ENCODE measurements around the gene NPC1. TPM values are rescaled to one million over a fixed set of nuclear protein-coding genes. Genes with fewer than 3 reads are reported as not detected.

NPC1 gene
- total RNA-seq, 1 donor from 2014 or later, result 44.8 TPM

DNA sequence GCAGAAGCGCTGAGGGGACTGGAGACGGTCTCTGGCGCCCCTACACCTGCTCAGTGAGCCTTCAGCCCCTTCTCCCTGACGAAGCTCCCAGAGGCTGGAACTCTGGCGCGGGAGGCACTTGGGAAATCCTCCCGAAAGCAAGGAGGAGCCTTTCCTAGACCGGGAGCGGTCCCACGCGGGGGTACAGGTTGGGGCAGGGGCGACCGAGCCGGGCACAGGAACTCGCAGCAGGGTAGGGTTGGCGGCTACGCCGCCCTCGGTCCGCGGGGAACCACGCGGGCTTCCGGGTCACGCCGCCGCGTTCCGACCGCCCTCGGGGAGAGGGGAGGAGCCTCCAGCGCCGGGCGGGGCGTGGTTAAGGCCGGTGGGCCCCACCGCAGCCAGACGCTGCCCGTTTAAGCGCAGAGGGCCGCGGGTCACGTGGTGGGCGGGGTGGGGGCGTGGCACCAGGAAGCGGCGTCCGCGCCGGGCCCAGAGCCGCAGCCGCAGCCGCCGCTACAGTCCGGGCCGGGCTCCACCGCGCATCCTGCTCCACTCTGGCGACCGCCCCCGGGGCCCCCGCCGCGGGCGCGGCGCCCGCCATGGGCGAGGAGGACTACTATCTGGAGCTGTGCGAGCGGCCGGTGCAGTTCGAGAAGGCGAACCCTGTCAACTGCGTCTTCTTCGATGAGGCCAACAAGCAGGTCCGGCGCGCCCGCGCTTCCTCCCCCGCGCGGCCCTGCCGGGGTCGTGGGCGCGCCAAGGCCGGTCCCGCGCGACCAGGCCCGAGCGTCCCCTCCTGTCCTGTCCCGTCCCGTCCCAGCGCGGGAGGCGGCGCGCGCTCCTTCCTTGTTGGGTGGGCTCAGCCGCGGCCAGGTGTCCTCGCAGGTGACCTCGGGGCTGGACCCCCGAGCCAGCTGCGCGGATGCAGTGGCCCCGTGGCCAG, 83.0 kb downstream of the NPC1 start, which contains the start of gene RMC1:
TSS of gene RMC1 (plus strand) at position 474 of the 925 bp plus-strand sequence. CDS start at position 582, 108 bp downstream.
- peaks cover 12% of the 10 kb centered on the region for H3K4me1 Mint-ChIP-seq (ENCODE audit: low read depth, unreplicated experiment)
- peak within 1 kb of the TSS; percentile 98 for H3K4me3 Mint-ChIP-seq (ENCODE audit: unreplicated experiment)
- no peaks in the 10 kb centered on the region for H3K36me3 Mint-ChIP-seq (ENCODE audit: unreplicated experiment)
- TF ChIP-seq, protein P1, sequence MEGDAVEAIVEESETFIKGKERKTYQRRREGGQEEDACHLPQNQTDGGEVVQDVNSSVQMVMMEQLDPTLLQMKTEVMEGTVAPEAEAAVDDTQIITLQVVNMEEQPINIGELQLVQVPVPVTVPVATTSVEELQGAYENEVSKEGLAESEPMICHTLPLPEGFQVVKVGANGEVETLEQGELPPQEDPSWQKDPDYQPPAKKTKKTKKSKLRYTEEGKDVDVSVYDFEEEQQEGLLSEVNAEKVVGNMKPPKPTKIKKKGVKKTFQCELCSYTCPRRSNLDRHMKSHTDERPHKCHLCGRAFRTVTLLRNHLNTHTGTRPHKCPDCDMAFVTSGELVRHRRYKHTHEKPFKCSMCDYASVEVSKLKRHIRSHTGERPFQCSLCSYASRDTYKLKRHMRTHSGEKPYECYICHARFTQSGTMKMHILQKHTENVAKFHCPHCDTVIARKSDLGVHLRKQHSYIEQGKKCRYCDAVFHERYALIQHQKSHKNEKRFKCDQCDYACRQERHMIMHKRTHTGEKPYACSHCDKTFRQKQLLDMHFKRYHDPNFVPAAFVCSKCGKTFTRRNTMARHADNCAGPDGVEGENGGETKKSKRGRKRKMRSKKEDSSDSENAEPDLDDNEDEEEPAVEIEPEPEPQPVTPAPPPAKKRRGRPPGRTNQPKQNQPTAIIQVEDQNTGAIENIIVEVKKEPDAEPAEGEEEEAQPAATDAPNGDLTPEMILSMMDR (IDR thresholded peaks at IDR 0.05; ENCODE audit: partially characterized antibody, unreplicated experiment), result no peak
- peaks cover 7% of the 10 kb centered on the region for H3K9me3 Mint-ChIP-seq (ENCODE audit: unreplicated experiment)
- DNase-seq, result peak; percentile 99
- peaks cover 2% of the 10 kb centered on the region for H3K27me3 Mint-ChIP-seq (ENCODE audit: unreplicated experiment)
- H3K27ac Mint-ChIP-seq (ENCODE audit: unreplicated experiment), result peak within 1 kb of the TSS; percentile 69

DNA sequence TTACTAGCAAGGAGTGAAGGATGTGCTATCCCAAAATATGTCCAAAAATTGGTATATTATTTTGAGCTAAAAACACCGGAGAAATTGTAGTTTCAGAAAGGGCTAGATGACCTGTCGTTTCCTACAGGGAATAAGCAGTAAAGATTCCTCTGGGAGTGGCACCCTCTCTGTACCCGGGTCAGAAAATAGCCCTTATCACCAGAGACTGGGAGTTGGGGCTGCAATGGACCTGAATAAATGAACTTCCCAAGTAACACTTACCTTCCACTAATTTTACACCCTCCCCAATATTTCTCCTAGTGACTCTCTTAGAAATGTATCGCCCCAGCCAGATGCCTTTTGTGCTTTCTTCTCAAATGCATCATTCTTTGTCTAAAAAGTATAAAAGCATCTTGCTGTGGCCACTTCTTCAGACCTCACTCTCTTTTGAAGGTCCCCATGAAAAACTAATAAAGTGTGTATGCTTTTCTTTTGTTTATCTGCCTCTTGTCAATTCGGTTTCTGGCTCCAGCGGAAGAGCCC, 83.7 kb downstream of the NPC1 start:
- Mint-ChIP-seq H3K9me3 (ENCODE audit: unreplicated experiment) (peaks cover 7% of the 10 kb centered on the region), H3K27ac (ENCODE audit: unreplicated experiment) (peak overlapping the region; percentile 69), H3K27me3 (ENCODE audit: unreplicated experiment) (peaks cover 2% of the 10 kb centered on the region), H3K4me1 (ENCODE audit: low read depth, unreplicated experiment) (peaks cover 12% of the 10 kb centered on the region), H3K4me3 (ENCODE audit: unreplicated experiment) (peak overlapping the region; percentile 85), H3K36me3 (ENCODE audit: unreplicated experiment) (no peaks in the 10 kb centered on the region)
- no peak for DNase-seq
- TF ChIP-seq, protein P1 (IDR thresholded peaks at IDR 0.05; ENCODE audit: partially characterized antibody, unreplicated experiment), result no peak

DNA sequence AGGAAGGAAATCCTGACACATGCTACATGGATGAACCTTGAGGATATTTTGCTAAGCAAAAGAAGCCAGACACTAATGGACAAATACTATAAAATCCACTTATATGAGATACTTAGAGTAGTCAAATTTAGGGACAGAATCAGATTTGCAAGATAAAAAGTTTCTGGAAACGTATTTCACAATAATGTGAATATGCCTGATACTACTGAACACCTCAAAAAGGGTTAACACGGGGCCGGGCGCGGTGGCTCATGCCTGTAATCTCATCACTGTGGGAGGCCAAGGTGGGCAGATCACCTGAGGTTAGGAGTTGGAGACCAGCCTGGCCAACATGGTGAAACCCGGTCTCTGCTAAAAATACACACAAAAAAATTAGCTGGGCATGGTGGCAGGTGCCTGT, 84.7 kb downstream of the NPC1 start:
- peak overlapping the region; percentile 36 for H3K4me3 Mint-ChIP-seq (ENCODE audit: unreplicated experiment)

DNA sequence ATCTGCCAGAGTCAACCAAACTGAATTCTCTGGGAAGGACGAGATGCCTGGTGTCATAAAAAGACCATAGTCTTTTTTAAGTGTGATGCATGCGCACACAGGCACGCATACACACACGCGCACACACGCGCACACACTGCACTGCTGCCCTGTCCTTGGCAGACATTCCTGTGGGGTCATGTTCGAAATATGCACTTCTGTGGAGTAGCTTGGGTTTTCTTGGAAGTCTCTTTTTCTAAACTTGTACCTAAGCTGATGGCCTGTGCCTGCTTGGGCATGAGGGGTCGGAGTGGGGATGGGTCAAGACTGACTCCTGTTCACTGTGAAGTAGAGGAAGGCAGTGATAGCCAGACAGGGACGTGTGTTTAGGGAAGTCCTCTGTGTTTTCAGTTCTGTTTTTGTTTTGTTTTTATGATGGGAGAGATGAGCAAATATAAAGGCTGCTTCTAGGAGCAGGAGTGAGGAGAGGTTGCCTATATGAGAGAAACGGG, 87.0 kb downstream of the NPC1 start:
- DNase-seq, result no peak
- Mint-ChIP-seq H3K4me3 (ENCODE audit: unreplicated experiment) (no peak overlapping the region), H3K27me3 (ENCODE audit: unreplicated experiment) (peaks cover 2% of the 10 kb centered on the region), H3K4me1 (ENCODE audit: low read depth, unreplicated experiment) (peaks cover 11% of the 10 kb centered on the region), H3K36me3 (ENCODE audit: unreplicated experiment) (no peaks in the 10 kb centered on the region), H3K27ac (ENCODE audit: unreplicated experiment) (no peak overlapping the region), H3K9me3 (ENCODE audit: unreplicated experiment) (peaks cover 7% of the 10 kb centered on the region)
- TF ChIP-seq, protein P1 (IDR thresholded peaks at IDR 0.05; ENCODE audit: partially characterized antibody, unreplicated experiment), result no peak

More for the DNA sequence above, 84.7 kb downstream of the NPC1 start:
- Mint-ChIP-seq H3K27ac (ENCODE audit: unreplicated experiment) (no peak overlapping the region), H3K4me1 (ENCODE audit: low read depth, unreplicated experiment) (peaks cover 12% of the 10 kb centered on the region), H3K27me3 (ENCODE audit: unreplicated experiment) (peaks cover 2% of the 10 kb centered on the region), H3K9me3 (ENCODE audit: unreplicated experiment) (peaks cover 7% of the 10 kb centered on the region), H3K36me3 (ENCODE audit: unreplicated experiment) (no peaks in the 10 kb centered on the region)
- DNase-seq, result no peak
- TF ChIP-seq, protein P1 (IDR thresholded peaks at IDR 0.05; ENCODE audit: partially characterized antibody, unreplicated experiment), result no peak

All from glutamatergic neuron (in vitro differentiated cells).